T-cell (primary cell): ENCODE data around the gene TMEM201. TPM values are rescaled to one million over a fixed set of nuclear protein-coding genes. Genes with fewer than 3 reads are reported as not detected.

ENCODE experiments used
- ATAC-seq, 4 experiments: fragments of 200-7000 bp in 3 of 4; fragments of 150-1000 bp in 1 of 4; cut with Tn5 transposase; replicated peaks in 1 of 4; 1 replicate in 3 of 4; 2 replicates in 1 of 4; pipeline ENCODE4 v1.10.0; 2021; ENCODE audit warnings: moderate library complexity in 3 of 4, mild to moderate bottlenecking in 2 of 4, moderate number of reproducible peaks in 1 of 4
- CTCF ChIA-PET, 2 donors: fragments of 300-600 bp; sonication (Branson Sonifier 250); formaldehyde crosslinking; loops; one replicate each; lab custom pipeline; 2022; ENCODE audit warnings: antibody characterized with exemption in 2 of 2; lab: Charles Lee
- POLR2A ChIA-PET, 2 donors: fragments of 300-600 bp; sonication (Branson Sonifier 250); formaldehyde crosslinking; loops; one replicate each; lab custom pipeline; 2022; ENCODE audit warnings: antibody characterized with exemption in 2 of 2; lab: Charles Lee
- DNase-seq, 35 experiments: peaks; one replicate each; pipeline versions ENCODE4 v3.0.0 to v3.0.0-alpha.2; 2013 to 2023
- H3K27ac ChIP-seq: one replicate; pipeline ENCODE4 v1.5.1; 2013; ENCODE audit warnings: low read length
- H3K27me3 ChIP-seq, 2 experiments: replicated peaks in 1 of 2; 1 replicate in 1 of 2; 2 replicates in 1 of 2; pipeline versions ENCODE4 v1.6.1 to v1.7.0; 2013; ENCODE audit warnings: low read length in 1 of 2, mixed read lengths in 1 of 2; ENCODE audit not compliant: control insufficient read depth in 2 of 2, insufficient read depth in 2 of 2; ENCODE audit errors: extremely low read depth in 1 of 2
- H3K36me3 ChIP-seq, 2 donors: 1 replicate in 1 of 2; 2 replicates in 1 of 2; pipeline versions ENCODE4 v1.6.1 to v1.7.0; 2013; ENCODE audit warnings: low read length in 1 of 2; ENCODE audit not compliant: control insufficient read depth in 2 of 2, insufficient read depth in 1 of 2; ENCODE audit errors: extremely low read depth in 1 of 2
- H3K4me1 ChIP-seq, 2 experiments: 1 replicate in 1 of 2; 2 replicates in 1 of 2; pipeline versions ENCODE4 v1.6.1 to v1.7.0; 2013; ENCODE audit warnings: low read length in 2 of 2, mixed read lengths in 1 of 2; ENCODE audit not compliant: insufficient read depth in 2 of 2, control insufficient read depth in 1 of 2; ENCODE audit errors: extremely low read depth in 1 of 2
- H3K4me3 ChIP-seq, 2 donors: 1 replicate in 1 of 2; 2 replicates in 1 of 2; pipeline versions ENCODE4 v1.5.1 to v1.7.0; 2013; ENCODE audit warnings: mild to moderate bottlenecking in 2 of 2, low read length in 1 of 2, moderate library complexity in 1 of 2; ENCODE audit not compliant: control insufficient read depth in 1 of 2; ENCODE audit errors: extremely low read depth in 1 of 2
- H3K9me3 ChIP-seq: 2 replicates; pipeline ENCODE4 v1.7.0; 2013
- H3K27ac Mint-ChIP-seq, 2 donors: one replicate each; pipeline ENCODE4 v1.8.0; 2020 to 2021; ENCODE audit warnings: mild to moderate bottlenecking in 2 of 2, mixed read lengths in 2 of 2
- H3K27me3 Mint-ChIP-seq, 2 donors: one replicate each; pipeline ENCODE4 v1.8.0; 2021 to 2022; ENCODE audit warnings: mixed read lengths in 2 of 2
- H3K36me3 Mint-ChIP-seq: one replicate; pipeline ENCODE4 v1.8.0; 2021; ENCODE audit warnings: mixed read lengths
- H3K4me1 Mint-ChIP-seq, 3 donors: one replicate each; pipeline ENCODE4 v1.8.0; 2020 to 2022; ENCODE audit warnings: mixed read lengths in 3 of 3, mild to moderate bottlenecking in 1 of 3
- H3K4me3 Mint-ChIP-seq, 3 donors: one replicate each; pipeline ENCODE4 v1.8.0; 2020 to 2022; ENCODE audit warnings: mild to moderate bottlenecking in 3 of 3, mixed read lengths in 3 of 3, moderate library complexity in 3 of 3
- H3K9me3 Mint-ChIP-seq, 3 donors: one replicate each; pipeline ENCODE4 v1.8.0; 2020 to 2022; ENCODE audit warnings: mixed read lengths in 3 of 3
- WGBS: methylation state at CpG from one replicate; pipeline ENCODE4 v1.1.5; 2013; ENCODE audit warnings: missing lambda C conversion rate; ENCODE audit not compliant: insufficient coverage; 5-methylcytosine and 5-hydroxymethylcytosine counted together
- total RNA-seq, 35 experiments: library from RNA in 6 of 35; stranded (reverse) in 6 of 35; fragments of 120-200 nt in 1 of 35; gene quantifications; one replicate each; pipeline versions ENCODE4 v1.2.1 to v1.2.4 and lab custom pipeline; 2013 to 2026

Gene TMEM201
- total RNA-seq, 5 donors from 2014 or later (not counting 1 experiment from before 2014, with no cell fraction given) = 11.4 to 14.6 (median 12.5) TPM

DNA sequence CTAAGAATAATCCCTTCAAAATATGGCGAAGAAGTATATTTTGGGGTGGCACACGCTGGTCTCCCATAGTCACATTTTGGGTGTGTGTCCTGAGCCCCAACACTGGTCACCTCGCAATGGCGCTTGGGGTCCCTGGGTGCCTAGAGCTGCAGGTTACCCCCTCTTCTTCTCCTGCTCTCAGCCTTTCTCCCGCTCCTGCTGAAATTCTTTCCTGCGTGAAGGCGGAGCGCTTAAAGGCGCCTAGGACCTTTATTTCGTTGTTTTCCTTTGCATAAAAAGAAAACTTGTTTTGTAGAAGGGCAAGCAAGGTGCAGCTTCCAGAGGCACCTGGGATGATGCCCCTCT is 62.5 kb downstream of the TMEM201 start:
- Histone ChIP-seq H3K27me3 (no peaks in the 10 kb centered on the region), H3K4me1 (peaks cover 3 to 73% of the 10 kb centered on the region in 2 experiments), H3K4me3 (peak overlapping the region; percentile 70 to 82), H3K9me3 (no peaks in the 10 kb centered on the region), H3K27ac (no peak overlapping the region), H3K36me3 (no peaks in the 10 kb centered on the region)
- Mint-ChIP-seq H3K27ac (peak overlapping the region; percentile 98 to 99), H3K27me3 (no peaks in the 10 kb centered on the region), H3K36me3 (no peaks in the 10 kb centered on the region), H3K4me3 (peak overlapping the region; percentile 94 to 100 (median 100)), H3K4me1 (peaks cover 71 to 75% (median 71%) of the 10 kb centered on the region in 3 donors), H3K9me3 (no peaks in the 10 kb centered on the region)
- WGBS = 0% methylated on average over 3 of the region's 10 CpGs
- POLR2A ChIA-PET = interaction anchor here in 1 of 2 donors (0.5 kb wide), 1 partner anchor 9 kb away, joined by 3 read pairs; no protein-coding TSS in a partner anchor
- ATAC-seq (no peak), DNase-seq (no peak)
- CTCF ChIA-PET = no interaction called here

DNA sequence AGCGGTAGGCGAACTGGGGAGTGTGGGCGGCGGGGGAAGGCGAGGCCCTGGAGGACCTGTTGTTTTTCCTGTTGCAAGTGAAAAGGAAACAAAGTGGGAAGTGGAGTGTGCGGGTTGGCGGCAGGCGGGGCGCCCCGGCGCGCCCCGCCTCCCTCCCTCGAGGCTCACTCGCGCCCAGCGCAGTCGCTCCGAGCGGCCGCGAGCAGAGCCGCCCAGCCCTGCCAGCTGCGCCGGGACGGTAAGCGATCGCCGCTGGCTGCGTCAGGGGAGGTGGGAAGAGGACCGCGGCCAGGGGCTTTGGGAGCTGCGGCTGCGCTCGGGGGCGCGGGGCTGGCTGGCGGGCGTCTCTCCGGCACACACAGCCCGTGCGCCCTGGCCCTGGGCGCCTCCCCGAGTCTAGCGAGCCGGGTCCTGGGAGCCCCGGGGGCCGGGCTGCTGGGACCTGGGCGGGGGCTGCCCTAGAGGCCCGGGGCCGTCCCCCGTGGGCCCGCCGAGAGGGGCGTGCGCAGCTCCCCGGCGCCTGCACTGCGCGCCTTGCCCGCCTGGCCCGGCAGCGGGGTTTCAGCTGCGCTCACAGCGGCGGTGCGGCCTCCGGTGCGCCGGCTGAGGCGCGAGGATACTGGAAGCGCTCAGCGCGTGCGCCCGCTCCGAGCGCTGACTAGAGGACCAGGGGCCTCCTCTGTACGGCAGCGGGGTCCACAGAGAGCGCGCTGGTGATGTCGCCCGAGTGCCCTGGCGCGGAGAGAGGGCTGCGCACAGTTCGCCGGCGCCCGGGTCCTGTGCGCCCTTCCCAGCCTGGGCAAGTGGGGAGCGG is 63.1 kb downstream of the TMEM201 start, which contains the start of gene PIK3CD:
Gene PIK3CD (plus strand): TSS at position 167 of the 814 bp plus-strand sequence. CDS start 58,725 bp downstream, outside the sequence.
- Histone ChIP-seq H3K27me3 (no peaks in the 10 kb centered on the region), H3K4me1 (peaks cover 6 to 77% of the 10 kb centered on the region in 2 experiments), H3K4me3 (peak within 1 kb of the TSS; percentile 70 to 82), H3K27ac (peak within 1 kb of the TSS; percentile 58), H3K36me3 (no peaks in the 10 kb centered on the region), H3K9me3 (no peaks in the 10 kb centered on the region)
- peaks cover 73 to 76% (median 73%) of the 10 kb centered on the region in 3 donors for H3K4me1 Mint-ChIP-seq
- H3K9me3 Mint-ChIP-seq = no peaks in the 10 kb centered on the region
- no peaks in the 10 kb centered on the region for H3K27me3 Mint-ChIP-seq
- DNase-seq (peak in 23 of 35 experiments; percentile 3 to 66 (median 43)), ATAC-seq (peak; percentile 34 to 55 (median 50))
- CTCF ChIA-PET = interaction anchor here in 1 of 2 donors (0.6 to 5.6 kb wide), 7 partner anchors 13 to 134 kb away, joined by 3 to 60 read pairs (median 9); no protein-coding TSS in a partner anchor
- peak within 1 kb of the TSS; percentile 98 to 99 for H3K27ac Mint-ChIP-seq
- POLR2A ChIA-PET = interaction anchor here in 1 of 2 donors (0.6 to 0.7 kb wide), 3 partner anchors 21 to 225 kb away, joined by 3 to 10 read pairs (median 4); no protein-coding TSS in a partner anchor
- H3K36me3 Mint-ChIP-seq = no peaks in the 10 kb centered on the region
- H3K4me3 Mint-ChIP-seq = peak within 1 kb of the TSS; percentile 97 to 100 (median 100)
- WGBS = under 1% methylated on average over 85 of the region's 94 CpGs

DNA sequence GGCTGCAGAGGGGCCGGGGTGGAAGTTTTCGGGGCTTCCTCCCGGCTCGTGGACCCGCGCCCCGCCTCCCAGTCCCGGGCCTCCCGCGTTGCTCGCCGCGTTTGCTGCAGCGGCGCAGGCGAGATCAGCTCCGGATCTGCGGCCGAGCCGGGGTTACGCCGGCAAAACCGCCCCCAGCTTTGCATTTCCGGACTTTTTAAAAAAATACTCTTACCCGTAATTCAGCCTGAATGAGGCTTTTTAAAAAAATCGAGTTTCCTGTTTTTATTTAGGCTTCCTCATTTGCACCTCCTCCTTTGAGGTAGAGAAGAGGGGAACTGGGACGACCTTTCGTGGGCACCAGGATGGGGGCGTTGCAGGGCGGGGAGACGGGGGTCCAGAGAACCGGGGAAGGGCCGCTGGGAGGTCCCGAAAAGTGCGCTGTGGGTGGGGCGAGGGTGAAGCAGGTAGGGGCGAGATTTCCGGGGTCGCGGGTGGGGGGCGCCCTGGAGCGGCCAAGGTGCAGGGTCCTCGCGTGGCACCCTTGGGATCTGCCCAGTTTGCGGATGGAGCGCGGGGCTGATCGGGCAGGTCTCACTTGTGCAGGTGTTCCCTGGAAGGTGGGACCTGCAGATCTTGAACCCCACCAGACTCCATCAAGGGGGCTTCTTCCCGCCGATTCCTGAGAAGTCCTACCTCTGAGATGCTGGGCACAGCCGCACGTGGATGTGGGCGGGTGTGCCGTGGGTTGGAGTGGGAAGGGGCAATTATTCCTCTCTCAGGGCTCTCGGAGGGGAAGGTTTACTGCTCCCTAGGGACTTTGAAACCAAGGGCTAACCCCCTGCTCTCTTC is 63.9 kb downstream of the TMEM201 start:
- Mint-ChIP-seq H3K4me3 (peak overlapping the region; percentile 96 to 100 (median 97)), H3K36me3 (no peaks in the 10 kb centered on the region), H3K4me1 (peaks cover 76 to 85% (median 77%) of the 10 kb centered on the region in 3 donors), H3K27me3 (no peaks in the 10 kb centered on the region), H3K9me3 (no peaks in the 10 kb centered on the region), H3K27ac (peak overlapping the region; percentile 98)
- DNase-seq (peak; percentile 53 to 87 (median 74)), ATAC-seq (peak; percentile 60 to 64 (median 62))
- under 1% methylated on average over 37 of the region's 55 CpGs for WGBS
- Histone ChIP-seq H3K27me3 (no peaks in the 10 kb centered on the region), H3K4me1 (peaks cover 9 to 78% of the 10 kb centered on the region in 2 experiments), H3K36me3 (no peaks in the 10 kb centered on the region), H3K9me3 (no peaks in the 10 kb centered on the region), H3K4me3 (peak overlapping the region; percentile 70 to 82), H3K27ac (peak overlapping the region; percentile 58)
- ChIA-PET CTCF (interaction anchor here (0.6 to 5.6 kb wide), 8 partner anchors 12 to 1502 kb away, joined by 3 to 60 read pairs (median 9); no protein-coding TSS in a partner anchor), POLR2A (interaction anchor here in 1 of 2 donors (0.6 to 0.7 kb wide), 4 partner anchors 22 to 226 kb away, joined by 3 to 21 read pairs (median 7); no protein-coding TSS in a partner anchor)

DNA sequence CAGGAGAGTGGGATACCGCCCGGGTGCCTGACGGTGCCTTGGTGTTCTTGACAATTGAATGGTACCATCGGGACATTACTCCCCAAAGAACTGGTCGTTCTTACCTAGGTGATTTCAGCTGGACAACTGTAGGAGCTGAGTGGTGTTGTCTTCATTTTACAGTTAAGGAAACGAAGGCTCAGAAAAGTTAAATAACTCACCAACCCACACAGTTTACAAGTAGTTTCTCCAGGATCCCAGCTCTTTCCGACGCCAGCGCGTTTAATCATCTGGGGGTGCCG is 64.4 kb downstream of the TMEM201 start:
- ATAC-seq = no peak
- Mint-ChIP-seq H3K36me3 (no peaks in the 10 kb centered on the region), H3K27me3 (no peaks in the 10 kb centered on the region), H3K4me1 (peaks cover 76 to 85% (median 77%) of the 10 kb centered on the region in 3 donors), H3K27ac (peak overlapping the region; percentile 98), H3K9me3 (no peaks in the 10 kb centered on the region), H3K4me3 (peak overlapping the region; percentile 96 to 100 (median 97))
- no peaks in the 10 kb centered on the region for H3K9me3 ChIP-seq
- ChIA-PET POLR2A (interaction anchor here in 1 of 2 donors (0.7 kb wide), 1 partner anchor 27 kb away, joined by 21 read pairs; no protein-coding TSS in a partner anchor), CTCF (interaction anchor here (0.6 to 5.6 kb wide), 3 partner anchors 25 to 1501 kb away, joined by 3 to 60 read pairs (median 9); no protein-coding TSS in a partner anchor)
- DNase-seq = peak in 1 of 35 experiments; percentile 35
- peak overlapping the region; percentile 70 to 82 for H3K4me3 ChIP-seq
- no peaks in the 10 kb centered on the region for H3K36me3 ChIP-seq
- H3K4me1 ChIP-seq = peaks cover 11 to 79% of the 10 kb centered on the region in 2 experiments
- H3K27me3 ChIP-seq = no peaks in the 10 kb centered on the region
- H3K27ac ChIP-seq = peak overlapping the region; percentile 58
- WGBS = no CpG with 5 or more reads among the region's 11 CpGs

DNA sequence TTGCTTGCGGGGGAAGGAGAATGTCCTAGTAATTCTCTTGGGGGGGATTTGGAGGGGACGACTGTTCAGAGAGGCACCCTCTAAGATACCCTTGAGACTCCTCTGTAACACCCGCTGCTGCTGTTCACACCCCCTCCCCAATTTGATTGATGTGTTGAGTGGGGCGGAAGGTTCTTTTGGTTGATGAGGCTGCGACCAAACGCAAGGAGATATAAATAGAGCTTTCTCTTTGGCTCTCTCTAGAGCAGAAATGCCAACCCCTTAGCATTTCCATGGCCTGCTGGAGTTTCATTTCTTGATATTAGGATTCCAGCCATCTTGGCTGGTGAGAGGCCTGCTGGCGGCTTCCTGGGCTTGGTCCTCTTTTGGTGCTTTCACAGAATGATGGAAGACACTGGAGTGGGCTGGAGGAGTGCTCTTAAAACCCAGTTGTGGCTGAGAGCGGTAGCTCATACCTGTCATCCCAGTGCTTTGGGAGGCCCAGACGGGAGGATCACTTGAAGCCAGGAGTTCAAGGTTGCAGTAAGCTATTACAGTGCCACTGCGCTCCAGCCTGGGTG is 64.9 kb downstream of the TMEM201 start:
- Mint-ChIP-seq H3K27me3 (no peaks in the 10 kb centered on the region), H3K4me3 (peak overlapping the region; percentile 96 to 100 (median 97)), H3K9me3 (no peaks in the 10 kb centered on the region), H3K4me1 (peaks cover 76 to 82% (median 77%) of the 10 kb centered on the region in 3 donors), H3K36me3 (no peaks in the 10 kb centered on the region), H3K27ac (peak overlapping the region; percentile 98)
- ChIA-PET CTCF (interaction anchor here (0.6 to 5.6 kb wide), 4 partner anchors 9 to 1501 kb away, joined by 3 to 60 read pairs (median 6); no protein-coding TSS in a partner anchor), POLR2A (interaction anchor here in 1 of 2 donors (0.7 to 1.1 kb wide), 2 partner anchors 14 to 28 kb away, joined by 5 to 21 read pairs; no protein-coding TSS in a partner anchor)
- peak overlapping the region; percentile 70 to 82 for H3K4me3 ChIP-seq
- DNase-seq (peak in 15 of 35 experiments; percentile 9 to 54 (median 21)), ATAC-seq (peak in 3 of 4 experiments; percentile 1 to 10 (median 3))
- peak overlapping the region; percentile 58 for H3K27ac ChIP-seq
- H3K4me1 ChIP-seq = peaks cover 12 to 79% of the 10 kb centered on the region in 2 experiments
- H3K36me3 ChIP-seq = no peaks in the 10 kb centered on the region
- no peaks in the 10 kb centered on the region for H3K27me3 ChIP-seq
- WGBS = 8% methylated on average over 3 of the region's 10 CpGs
- no peaks in the 10 kb centered on the region for H3K9me3 ChIP-seq
